Activated CD4-positive, alpha-beta T cell treated with anti-CD3 and anti-CD28 coated beads, Interleukin-2, Interleukin-4, amounts not matched to agents 100 ng/mL and 50 ng/mL, durations not matched to agents 16 hours and 8 hours (primary cell): ENCODE results near the gene CHRNA1.

Source experiments
- DNase-seq: peaks from one replicate; pipeline ENCODE4 v3.0.0-alpha.2; 2020; ENCODE audit warnings: low spot score

CHRNA1 gene

DNA sequence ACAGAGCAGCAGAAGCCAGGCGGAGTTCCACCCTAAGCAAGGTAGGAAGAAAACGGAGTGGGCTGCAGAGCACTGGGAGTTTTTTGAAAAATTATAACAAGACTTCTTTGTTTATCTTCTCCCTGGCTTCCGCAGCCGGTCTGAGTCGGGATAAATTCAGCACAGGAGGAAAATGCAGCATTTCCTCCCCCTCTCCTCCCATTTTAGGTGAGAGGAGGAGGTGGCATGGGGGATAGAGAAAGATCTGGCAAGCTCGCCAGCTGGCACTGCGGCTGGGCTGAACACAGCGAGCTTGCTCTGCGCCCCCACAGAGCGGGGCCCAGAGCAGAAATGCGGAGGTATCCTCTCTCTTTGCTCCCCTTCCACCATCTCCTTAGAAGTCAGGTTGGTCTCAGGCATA is 17.7 kb upstream of the CHRNA1 start:
- DNase-seq: no peak

DNA sequence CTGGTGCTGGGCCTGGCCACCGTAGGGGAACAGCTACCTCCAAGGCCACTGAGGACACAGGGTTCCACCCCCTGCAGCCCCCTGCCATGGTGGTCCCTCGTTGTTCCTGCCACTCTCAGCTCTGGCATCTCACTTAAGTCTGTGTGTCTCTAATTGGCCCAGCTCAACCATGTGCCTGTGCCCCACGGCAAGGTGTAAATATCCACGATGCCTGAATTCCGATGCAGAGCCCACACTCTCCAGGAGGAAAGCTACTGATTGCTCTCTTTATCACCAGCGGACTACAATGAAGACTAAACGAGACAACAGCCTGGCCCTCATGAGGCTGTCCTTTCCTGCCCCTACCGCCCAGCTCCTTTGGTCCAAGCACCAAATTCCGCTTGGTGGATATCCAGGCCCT is 17.0 kb upstream of the CHRNA1 start:
- no peak for DNase-seq

DNA sequence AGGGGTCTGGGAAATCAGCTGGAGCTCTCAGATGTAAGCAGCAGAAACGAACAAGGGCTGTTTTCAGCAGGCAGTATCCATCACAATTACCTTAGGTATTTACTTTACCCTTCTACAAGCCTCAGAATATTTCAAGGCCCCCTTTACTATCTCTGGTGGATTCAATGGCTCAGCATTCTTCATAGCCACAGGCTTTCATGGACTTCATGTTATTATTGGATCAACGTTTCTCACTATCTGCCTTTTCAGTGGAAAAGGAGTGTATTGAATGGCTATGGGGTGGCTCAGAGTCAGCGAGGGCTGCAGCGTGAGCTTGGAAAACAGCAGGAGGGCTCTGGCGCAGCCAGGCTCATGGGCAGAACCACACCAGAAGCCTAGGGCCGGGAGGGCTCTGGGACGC is 16.6 kb upstream of the CHRNA1 start:
- no peak for DNase-seq

DNA sequence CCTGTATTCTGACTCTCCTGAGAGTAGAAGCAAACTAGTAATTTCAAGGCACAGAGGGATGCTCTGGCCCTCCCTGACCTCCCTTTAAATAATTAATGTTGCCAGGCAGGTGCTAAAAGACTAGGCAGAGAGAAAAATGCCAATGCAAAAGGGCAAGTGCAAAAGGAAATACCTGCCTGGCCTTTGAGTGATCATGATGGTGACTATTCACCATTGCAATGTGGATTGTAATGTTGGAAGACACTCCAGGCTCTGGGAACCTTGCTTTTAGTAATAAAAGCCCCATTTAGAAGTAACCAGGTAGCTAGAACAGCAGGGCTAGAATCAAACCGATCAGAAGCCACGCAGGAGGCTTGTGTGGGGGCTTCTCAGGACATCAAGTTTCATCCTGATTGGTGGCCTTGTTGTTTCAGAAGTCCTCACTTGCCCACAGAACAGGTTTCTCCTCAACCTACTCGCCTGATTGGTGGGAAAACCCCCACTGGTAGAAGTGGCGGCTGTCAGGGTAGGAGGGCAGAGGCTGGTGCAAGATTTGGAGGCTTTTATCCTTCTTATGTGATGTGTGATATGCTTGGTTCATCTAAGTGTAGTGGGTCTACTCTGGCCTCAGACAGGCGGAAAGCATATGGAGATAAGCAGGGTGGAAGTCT is 16.0 kb upstream of the CHRNA1 start:
- no peak for DNase-seq

DNA sequence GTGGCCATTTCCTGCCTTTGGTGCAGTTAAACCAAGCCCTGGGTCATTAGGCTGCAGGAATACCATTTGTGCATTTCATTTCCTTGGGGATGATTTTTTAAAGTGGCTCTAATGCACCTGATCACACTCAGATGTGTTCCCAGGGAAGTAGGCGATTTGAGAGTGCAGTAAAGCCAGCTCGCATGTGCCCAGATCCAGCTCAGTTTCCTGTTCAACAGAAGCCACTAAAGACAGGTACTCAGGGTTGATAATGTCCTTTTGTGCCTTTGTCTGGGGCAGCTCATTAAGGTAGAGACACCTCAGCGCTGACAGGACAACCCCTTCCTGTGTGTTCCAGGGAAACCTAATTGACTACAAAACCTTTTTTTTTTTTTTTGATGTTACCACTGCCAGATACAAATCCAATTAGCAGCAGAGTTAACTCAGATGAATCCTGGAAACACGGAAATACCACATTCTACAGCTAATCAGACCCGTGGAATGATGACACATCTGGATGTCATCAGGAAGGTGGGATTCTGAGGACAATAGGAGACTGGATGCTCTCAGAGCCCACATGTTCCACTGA is 15.2 kb upstream of the CHRNA1 start:
- no peak for DNase-seq

DNA sequence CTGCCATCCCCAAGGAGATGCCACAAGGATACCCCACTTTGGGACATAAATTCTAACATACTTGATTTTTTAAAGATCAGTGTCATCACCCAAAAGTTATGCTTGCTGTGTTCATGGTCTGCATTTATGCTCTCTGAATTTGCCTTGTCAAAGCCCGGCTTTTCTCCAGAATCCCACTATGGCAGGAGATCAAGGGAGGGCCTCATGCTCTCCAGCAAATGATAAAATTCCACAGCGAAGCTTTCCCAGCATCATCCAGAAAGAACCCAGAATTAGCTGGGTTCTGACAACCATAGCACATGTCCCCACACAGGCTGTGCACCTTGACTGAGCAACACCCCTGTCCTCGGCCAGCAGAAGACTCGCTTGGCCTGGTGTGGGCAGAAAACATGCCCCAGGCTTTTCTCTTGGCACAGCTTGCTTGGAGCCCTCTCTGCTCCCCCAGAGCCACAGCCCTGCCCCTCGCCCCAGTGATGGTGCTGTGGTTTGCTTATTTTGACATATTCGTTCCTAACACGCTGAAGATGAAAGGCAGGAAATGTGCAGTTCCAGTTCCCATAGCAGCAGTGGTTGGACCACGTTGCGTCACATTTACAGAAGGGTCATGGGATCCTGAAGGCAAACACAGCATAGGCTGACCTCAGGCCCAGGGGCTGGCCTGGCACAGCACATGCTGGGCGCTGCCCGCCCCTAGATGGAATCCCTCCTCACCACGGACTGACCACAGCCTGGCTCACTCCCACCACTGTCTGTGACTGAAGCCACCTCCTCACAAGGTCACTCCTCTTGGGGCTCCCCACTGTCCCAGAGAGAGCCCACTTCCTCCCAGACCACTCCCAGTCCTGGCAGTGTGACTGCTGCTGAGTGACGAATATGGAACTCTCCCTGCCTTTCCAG is 14.1 kb upstream of the CHRNA1 start:
- peak; percentile 74 for DNase-seq

DNA sequence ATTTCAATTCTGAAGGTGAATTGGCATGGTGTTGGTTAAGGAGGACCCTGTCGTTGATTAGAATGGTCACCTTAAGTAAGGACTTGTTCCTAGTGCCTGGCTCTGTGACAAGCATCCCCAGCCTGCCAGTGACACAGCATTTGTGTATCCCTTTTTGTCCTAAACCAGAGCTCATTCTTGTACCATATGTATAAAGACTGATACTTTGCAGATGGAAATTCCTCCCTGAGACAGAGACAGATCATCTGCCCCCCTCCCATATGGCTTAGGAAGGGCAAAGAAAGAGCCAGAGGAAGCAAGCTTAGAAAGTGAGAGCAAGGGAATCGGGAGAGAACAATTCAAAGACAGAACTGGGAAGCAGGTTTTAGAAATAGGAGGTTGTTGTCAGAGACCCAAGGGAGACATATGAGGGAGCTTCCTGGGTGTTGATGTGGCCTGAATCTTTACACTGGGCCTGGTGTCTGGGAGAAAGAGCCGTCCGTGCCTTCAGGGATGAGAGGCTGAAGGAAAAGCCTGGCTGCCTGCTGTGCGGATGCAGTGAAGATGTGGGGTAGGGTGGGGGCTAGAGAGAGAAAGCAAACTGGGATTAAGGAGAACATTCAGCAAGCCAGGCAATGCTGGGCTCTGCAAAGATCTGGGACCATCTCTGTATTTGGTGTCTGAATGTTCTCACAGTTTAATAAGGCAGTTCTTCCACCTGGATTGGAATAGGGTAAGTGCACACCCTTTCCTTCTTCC is 13.2 kb upstream of the CHRNA1 start:
- no peak for DNase-seq

DNA sequence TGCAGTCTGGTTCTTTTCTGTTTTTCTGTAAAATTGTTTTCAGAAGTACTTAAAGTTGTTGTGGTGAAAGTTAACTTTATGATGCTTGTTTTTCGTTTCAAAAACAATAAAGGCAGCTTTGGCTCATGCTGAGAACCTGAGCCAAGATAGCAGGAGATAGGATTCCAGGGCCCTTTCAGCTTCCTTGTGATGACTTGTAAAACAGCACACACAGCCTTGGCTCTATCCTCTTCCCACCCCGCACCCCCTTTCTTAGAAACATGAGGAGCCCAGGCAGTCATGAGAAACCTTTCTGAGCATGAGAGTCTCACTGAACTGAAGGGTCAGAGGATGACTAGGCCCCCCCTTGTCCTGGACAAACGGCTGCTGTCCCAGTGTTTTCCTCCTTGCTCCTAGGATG is 12.4 kb upstream of the CHRNA1 start:
- DNase-seq: no peak

DNA sequence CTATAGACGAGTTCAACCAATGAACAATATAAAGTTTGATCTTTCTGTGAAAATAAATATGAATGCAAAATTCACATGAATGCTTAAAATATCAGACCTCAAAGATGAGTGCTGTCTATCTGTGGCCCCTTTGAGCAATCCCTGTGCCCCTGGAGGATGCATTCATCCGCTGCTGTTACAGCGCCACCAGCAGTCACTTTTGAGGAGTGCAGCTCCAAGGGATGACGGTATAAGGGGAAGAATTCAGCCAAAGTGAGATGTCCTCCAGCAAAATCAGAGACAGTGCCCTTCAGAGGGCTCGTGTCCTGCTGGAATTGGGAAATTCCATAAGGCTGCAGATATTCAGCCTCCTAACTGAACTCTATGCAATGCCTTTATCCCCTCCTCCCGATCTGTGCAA is 12.0 kb upstream of the CHRNA1 start:
- no peak for DNase-seq

DNA sequence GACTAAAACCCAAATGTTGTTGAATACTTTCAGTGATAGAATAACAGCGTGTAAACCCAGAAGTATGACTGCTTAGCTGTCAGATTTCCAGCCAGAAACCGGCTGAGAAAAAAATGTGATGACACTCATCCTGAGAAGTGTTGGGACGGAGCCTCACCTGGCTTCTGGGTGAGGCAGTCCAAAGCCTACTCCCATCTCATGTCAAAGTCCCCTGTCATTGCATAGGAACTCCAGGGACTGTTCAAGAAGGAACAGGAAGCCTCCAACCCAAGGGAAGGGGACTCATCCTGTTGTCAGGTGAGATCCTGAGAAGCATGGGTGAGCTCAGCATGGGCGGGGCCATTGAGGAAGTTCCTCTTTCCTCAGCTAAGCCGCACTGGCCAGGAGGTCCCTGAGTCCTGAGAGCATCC is 11.3 kb upstream of the CHRNA1 start:
- no peak for DNase-seq

DNA sequence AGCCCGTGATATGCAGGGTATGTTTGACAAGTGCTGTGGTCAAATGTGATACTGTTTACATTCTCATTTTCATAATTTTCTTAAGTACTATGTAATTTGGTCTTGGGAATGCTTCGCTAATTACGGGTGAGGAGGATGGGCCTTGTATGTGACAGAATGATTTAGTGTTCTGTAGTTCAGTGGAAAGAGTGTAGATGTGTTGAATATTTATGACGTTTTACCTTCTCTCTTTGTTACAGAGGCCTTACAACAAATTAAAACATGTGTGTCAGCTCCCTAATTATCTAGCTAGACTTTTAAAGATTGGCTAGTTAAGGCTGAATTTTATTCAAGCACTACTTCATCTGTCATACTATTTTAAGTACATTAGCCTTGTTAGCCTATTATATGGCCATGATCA is 10.6 kb upstream of the CHRNA1 start:
- DNase-seq: no peak

DNA sequence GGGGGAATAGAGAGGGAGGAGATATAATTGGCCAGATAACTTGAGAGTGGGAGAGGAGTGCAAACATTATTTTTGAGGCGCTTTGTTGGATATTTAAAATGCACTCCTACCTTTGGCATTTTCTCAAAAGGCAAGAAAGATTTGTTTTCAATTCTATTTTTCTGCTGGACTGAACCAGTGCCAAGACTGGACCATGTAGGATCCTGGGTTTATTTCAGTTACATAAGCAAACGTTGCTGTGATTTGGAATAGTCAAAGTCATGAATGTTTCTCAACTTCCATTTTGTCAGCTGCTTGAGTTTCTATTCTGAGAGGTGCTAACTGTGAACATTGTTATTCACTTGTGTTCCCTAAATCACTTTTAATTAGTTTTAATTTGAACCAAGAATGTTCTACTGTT is 8.9 kb upstream of the CHRNA1 start:
- DNase-seq: no peak

DNA sequence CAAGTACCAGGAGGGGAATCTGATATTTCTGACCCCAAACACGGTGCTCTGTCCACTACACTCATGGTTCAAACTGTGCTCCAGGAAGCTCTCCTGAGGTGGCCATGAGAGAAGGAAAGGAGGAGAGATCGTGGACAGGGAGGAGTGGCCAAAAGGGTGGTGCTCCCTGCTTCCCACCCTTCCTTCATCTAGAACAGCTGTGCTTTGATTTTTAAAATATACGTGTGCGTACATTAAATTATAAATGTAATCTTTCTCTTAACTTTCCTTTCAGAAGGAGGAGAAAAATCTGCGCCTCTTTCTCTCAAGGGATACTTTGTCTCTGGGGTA is 8.2 kb upstream of the CHRNA1 start:
- no peak for DNase-seq

DNA sequence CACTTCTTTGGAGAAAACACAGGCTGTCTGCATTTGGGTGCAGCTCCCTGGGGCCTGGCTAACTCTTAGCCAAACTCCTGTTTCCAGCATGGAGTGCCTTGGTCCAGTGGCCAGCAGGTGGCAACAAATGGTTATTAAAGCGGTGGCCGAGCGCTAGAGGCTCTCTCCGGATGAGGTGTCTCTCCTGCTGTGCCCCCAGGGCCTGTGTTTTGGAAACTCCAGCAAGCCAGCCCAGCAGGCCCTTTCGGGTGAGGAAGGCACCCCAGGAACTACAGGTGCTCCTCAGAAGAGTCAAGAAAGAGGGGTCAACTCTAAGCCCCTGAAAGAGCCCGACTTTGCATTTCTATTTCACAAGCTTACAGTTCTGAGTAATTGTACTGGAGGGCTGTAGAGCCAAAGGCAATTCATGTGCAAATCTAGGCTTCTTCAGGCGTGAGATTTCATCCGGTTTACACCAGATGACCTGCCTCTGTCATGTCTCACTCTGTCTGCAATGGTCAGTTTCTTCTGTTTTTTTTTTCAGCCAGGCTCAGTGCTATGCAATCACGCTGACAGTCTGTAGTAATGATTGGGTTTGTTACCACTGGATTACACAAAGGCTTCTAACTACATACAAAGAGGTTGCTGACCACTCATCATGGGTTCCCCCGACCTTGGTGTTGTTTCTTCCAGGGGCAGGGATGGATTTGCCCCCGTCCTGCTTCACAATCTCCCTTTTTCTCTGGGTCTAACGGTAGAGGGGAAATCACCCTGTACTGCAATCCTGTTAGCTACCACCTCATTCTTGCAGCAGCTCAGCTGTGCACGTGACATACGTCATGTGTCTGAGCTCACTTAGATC is 7.6 kb upstream of the CHRNA1 start:
- peak; percentile 53 for DNase-seq

DNA sequence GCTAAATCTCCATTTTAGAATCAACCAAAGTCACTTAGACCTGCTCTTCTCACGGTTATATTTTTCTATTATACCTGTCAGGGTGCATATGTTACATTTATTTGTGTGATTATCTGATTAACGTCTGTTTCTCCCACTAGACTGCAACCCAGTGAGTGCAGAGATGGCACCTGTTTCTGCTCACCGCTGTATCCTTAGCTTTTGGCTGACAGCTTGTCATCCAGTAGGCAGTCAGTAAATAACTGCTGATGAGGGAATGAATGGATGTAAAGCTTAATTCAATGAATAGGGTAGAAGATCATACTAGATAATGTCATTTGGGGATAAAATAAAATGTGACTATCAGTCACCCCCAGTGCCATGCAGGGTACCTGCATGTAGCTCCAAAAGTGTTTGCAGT is 6.9 kb upstream of the CHRNA1 start:
- DNase-seq: no peak

DNA sequence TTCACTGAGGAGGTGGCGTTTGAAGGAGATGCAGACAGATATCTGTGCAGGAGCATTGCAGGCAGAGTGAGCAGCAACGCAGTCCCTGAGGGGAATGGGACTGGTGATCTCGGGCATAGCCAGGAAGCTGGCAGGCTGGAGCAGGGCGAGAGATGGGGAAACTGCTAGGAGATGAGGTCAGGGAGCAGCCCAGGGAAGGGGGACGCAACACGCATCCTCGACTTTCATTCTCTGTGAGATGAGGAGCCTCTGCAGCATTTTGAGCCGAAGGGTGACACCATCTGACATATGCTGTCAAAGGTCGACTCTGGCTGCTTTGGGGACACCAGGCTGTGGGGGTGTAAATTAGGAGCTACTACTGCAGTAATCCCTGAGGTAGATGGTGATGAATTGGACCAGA is 4.3 kb upstream of the CHRNA1 start:
- no peak for DNase-seq

DNA sequence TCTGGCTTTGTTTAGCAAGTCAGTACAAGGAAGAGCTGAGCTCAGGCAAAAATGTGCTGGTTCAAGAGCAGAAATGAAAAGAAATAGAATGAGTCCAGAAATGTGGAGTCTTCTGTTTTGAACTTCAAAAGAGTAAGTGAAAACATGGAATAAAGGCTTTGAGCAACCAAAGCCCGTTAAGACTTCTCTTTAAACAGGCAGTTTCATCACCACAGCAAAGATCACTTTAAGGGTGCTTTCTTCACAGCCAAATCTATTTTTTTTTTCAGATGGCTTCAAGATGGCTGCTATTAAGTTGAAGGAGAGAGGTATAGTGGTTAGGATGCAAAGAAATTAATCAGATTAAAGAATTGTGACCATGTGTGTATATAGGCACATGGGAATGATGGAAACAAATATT is 2.0 kb upstream of the CHRNA1 start:
- no peak for DNase-seq

DNA sequence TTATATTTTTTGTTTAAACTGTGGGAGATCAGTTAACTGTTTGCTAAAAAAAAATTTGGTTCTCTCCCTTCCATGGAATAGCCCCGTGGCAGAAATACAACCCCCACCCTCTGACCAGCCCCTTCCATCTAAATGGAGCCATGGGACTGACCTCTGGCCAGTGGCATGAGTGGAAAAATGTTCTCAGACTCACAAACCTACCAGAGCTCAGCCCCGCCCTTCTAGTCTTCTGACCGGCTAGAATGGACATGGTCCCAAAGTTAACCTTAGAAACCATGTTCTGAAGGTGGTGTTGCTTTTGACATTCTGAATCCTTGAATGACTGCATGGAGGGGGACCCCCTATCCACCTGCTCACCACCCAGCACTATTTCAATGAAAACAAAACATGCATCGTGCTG is 1.3 kb upstream of the CHRNA1 start:
- DNase-seq: no peak

DNA sequence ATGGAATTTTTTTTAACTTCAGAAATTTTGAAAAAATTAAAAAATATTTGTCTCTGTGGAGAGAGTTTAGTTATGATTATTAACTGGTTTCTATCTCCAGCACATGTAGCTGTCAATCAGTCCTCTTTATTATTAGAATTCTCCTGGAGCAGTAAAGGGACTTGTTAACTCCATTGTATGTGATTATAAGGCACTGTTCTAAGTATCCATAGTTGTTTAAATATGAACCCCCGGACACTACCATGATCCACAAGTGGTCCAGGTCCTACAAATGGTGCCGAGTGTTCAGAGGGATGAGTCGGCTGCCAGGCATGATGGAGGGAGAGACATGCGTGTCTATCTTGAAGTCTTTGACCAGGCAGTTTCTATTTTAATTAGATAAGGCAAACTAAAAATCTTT is 492 bp downstream of the CHRNA1 start:
- no peak for DNase-seq

DNA sequence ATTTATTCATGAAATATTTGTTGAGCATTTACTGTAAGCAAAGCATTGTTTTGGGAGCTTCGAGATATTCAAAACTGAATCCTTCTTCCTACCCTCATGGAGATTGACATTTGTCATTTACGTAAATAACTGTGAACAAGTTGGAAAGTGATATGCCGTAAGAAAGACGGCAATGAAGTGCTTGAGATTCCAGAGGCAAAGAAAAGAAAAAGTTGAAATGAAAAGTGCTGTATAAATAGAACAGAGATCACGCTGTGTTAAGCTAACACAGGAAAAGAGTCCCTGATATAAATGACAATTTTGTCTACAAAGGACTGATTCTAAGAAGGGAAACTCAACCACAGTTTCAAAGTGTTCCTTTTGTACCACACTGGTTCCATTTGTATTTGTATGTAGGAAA is 1.8 kb downstream of the CHRNA1 start:
- no peak for DNase-seq

DNA sequence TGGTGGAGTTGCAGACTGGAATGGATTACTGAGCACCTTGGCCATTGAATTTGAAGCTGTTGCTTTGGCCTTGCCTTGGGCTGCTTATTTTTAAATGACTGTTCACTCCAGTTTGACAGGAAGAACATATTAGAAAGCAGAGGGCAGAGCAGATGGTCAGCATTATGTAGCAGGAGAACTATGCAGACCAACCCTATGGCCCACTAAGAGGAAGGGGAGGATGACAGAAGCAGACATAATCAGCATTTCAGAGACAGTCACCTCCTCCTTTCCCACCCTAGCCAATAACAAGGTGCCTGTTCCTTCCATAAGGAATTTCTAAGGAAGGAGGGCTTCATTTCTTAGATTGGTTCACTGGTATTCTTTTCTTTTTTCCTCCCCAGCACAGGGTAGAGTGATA is 2.4 kb downstream of the CHRNA1 start:
- no peak for DNase-seq
